Esophagus squamous epithelium (tissue), 4 donors: ENCODE results near the gene PRKCA.

Experiments used
- CTCF ChIP-seq, 6 experiments: fragments of 450-650 bp in 4 of 6; fragments of 200-600 bp in 2 of 6; sonication (generic) in 2 of 6; IDR thresholded peaks; one replicate each; pipeline ENCODE4 v1.5.1; 2016 to 2019; ENCODE audit warnings: antibody characterized with exemption in 6 of 6, mild to moderate bottlenecking in 4 of 6, moderate library complexity in 4 of 6
- POLR2A ChIP-seq, 4 donors: fragments of 450-650 bp; IDR thresholded peaks; one replicate each; pipeline ENCODE4 v1.6.1; 2017; ENCODE audit warnings: antibody characterized with exemption in 4 of 4, mild to moderate bottlenecking in 4 of 4, moderate library complexity in 3 of 4

DNA sequence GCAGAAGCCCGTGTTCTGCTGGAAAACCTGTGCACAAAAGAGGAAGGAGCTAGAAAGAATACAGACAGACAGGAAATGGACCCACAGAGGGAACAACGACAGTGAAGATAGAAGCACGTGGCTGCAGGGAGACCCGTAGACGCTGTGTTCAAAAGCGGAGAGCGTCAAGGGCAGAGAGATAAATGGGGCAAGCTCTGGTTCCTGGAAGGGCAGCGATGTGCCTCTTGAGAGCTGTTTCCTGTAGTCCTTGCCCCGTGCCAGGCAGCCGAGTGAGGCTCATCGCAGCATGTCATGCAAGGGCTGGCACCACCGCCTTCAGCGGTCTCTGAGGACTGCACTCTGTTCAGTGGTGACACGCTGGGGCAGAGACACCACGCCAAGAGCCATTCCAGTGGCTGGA is 488.9 kb downstream of the PRKCA start:
- TF ChIP-seq POLR2A (IDR thresholded peaks at IDR 0.05) = no peak
- TF ChIP-seq CTCF (IDR thresholded peaks at IDR 0.05) = no peak
